ENCODE results near the gene HOXD12. TPM values are rescaled to one million over a fixed set of nuclear protein-coding genes. Genes with fewer than 3 reads are reported as not detected.

Gene HOXD12
- total RNA-seq, 2 donors from 2014 or later, result 0.36 TPM; not detected in 1

DNA sequence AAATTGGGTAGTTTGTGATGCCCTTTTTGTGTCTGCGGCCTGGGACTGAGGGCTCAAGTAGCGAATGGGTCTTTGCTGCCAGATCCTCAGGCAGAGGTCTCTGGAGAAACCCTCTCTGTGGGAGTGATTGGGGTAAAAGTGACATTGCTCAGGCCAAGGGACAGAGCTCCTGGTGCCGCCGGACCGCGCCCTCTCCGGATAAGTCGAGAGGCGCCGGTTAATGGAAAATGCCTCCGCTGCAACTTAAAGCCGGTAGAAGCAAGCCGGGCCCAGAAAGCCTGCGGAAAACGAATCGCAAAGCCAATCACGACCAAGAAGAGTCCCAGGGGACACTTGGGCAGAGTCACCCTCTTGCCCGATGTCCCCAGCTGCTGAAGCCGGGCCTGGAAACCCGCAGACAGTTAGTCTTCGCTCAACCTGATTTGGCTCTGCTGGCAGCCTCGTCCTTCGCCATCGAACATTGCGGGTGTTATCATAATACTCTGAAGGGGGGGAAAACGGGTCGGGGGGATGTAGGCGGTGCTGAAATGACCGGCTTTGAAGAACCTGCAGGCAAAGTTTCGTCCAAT is 352 bp upstream of the HOXD12 start:
- DNase-seq (ENCODE audit: low spot score), result no peak
- no peak overlapping the region for H3K4me3 ChIP-seq
- H3K27me3 ChIP-seq (replicated peaks; ENCODE audit: insufficient read depth), result peaks cover 21% of the 10 kb centered on the region
- peak overlapping the region in 1 of 2 donors; percentile 86 for H3K27ac ChIP-seq
- WGBS, result 53% methylated on average over 30 of the region's 30 CpGs
- TF ChIP-seq, protein P1, sequence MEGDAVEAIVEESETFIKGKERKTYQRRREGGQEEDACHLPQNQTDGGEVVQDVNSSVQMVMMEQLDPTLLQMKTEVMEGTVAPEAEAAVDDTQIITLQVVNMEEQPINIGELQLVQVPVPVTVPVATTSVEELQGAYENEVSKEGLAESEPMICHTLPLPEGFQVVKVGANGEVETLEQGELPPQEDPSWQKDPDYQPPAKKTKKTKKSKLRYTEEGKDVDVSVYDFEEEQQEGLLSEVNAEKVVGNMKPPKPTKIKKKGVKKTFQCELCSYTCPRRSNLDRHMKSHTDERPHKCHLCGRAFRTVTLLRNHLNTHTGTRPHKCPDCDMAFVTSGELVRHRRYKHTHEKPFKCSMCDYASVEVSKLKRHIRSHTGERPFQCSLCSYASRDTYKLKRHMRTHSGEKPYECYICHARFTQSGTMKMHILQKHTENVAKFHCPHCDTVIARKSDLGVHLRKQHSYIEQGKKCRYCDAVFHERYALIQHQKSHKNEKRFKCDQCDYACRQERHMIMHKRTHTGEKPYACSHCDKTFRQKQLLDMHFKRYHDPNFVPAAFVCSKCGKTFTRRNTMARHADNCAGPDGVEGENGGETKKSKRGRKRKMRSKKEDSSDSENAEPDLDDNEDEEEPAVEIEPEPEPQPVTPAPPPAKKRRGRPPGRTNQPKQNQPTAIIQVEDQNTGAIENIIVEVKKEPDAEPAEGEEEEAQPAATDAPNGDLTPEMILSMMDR (IDR thresholded peaks at IDR 0.05), result no peak
- TF ChIP-seq POLR2AphosphoS5 (IDR thresholded peaks at IDR 0.05), result no peak
- no peak for TF ChIP-seq POLR2A (IDR thresholded peaks at IDR 0.05)
- intact Hi-C loops (cut with DNase I), result no loop called here
- H3K4me1 ChIP-seq (replicated peaks), result no peaks in the 10 kb centered on the region
- H3K9me3 ChIP-seq, result no peaks in the 10 kb centered on the region
- no peaks in the 10 kb centered on the region for H3K36me3 ChIP-seq

DNA sequence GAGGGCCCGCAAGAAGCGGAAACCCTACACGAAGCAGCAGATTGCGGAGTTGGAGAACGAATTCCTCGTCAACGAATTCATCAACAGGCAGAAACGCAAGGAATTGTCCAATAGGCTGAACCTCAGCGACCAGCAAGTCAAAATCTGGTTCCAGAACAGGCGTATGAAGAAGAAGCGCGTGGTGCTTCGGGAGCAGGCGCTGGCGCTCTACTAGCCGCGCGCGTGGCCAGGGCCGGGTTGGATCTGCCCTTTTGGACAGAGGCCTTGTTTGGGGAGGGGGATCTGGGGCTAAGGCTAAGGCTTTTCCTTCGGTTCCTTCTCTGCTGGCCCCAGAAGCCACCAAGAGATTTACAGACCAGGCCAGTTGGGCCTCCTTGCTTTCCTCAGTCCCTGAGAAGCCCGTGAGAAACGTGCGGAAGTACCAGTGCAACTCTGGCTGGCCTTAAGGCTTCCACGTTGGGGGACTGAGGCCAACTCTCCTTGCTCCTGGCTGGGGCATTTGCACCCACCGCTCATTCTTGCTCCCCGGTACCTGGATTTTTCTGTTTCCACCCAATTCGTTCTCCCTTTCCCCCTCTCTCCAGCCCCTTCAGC is 1.0 kb downstream of the HOXD12 start:
- Histone ChIP-seq H3K4me1 (replicated peaks) (no peaks in the 10 kb centered on the region), H3K9me3 (no peaks in the 10 kb centered on the region), H3K36me3 (no peaks in the 10 kb centered on the region), H3K4me3 (no peak overlapping the region), H3K27ac (no peak overlapping the region), H3K27me3 (replicated peaks; ENCODE audit: insufficient read depth) (peaks cover 26% of the 10 kb centered on the region)
- 61% methylated on average over 28 of the region's 28 CpGs for WGBS
- no peak for DNase-seq (ENCODE audit: low spot score)
- intact Hi-C loops (cut with DNase I), result no loop called here
- TF ChIP-seq POLR2A (IDR thresholded peaks at IDR 0.05) (no peak), POLR2AphosphoS5 (IDR thresholded peaks at IDR 0.05) (no peak)
- TF ChIP-seq, protein P1 (IDR thresholded peaks at IDR 0.05), result no peak

DNA sequence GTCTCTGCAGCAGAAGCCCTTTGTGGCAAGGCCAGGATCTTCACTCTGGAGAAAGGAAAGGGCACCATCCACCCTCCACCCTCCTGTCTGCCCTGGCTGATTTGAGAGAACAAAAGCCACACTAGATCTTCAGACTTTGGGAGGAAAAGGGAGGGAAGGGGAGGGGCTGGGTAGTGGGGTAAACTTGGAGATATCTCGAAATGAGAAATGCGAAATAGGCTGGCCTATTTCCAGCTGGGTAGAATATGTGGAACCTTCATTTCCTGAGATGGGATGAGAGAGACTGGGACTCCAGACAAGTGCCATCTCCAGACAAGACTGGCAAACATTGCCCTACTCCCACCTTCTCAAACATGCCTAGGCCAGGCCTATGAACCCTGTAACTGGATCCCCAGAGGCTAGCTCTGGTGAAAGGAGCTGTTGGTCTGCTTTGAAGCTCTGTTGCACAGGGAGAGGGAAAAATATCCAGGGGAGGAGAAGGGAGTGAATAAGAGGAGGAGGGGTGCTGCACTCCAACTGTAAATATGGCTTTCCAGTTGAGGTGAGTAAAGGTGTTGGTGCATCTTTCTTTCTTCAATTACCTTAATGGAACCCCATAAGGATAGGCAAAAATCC is 1.7 kb downstream of the HOXD12 start:
- TF ChIP-seq POLR2AphosphoS5 (IDR thresholded peaks at IDR 0.05) (no peak), POLR2A (IDR thresholded peaks at IDR 0.05) (no peak)
- TF ChIP-seq, protein P1 (IDR thresholded peaks at IDR 0.05), result no peak
- H3K4me1 ChIP-seq (replicated peaks), result no peaks in the 10 kb centered on the region

DNA sequence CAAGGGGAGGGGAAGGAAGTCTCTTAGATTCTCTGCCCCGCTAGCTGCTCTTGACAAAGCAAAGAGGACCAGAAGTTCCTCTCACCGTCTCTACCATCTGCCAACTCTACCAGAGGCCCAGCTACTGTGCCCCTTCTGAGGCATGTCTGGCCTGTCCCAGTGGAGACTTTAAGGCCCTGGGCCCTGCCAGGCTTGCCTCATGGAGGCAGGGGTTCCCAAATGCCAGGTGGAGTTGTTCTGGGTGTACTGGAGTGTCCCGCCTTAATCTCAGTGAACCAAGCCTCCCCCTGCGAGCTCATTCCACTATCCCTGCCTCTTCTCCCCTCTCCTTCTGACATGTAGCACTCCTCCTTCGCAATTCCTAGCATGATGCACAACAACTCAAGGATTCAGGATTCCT is 2.2 kb downstream of the HOXD12 start:
- 76% methylated on average over 5 of the region's 5 CpGs for WGBS
- DNase-seq (ENCODE audit: low spot score), result no peak
- no peaks in the 10 kb centered on the region for H3K4me1 ChIP-seq (replicated peaks)
- intact Hi-C loops (cut with DNase I), result no loop called here
- no peaks in the 10 kb centered on the region for H3K9me3 ChIP-seq
- H3K27ac ChIP-seq, result no peak overlapping the region
- no peak overlapping the region for H3K4me3 ChIP-seq
- H3K27me3 ChIP-seq (replicated peaks; ENCODE audit: insufficient read depth), result peaks cover 28% of the 10 kb centered on the region
- H3K36me3 ChIP-seq, result no peaks in the 10 kb centered on the region
- no peak for TF ChIP-seq POLR2AphosphoS5 (IDR thresholded peaks at IDR 0.05)
- no peak for TF ChIP-seq POLR2A (IDR thresholded peaks at IDR 0.05)

More for the DNA sequence above, 1.7 kb downstream of the HOXD12 start:
- intact Hi-C loops (cut with DNase I), result no loop called here
- Histone ChIP-seq H3K9me3 (no peaks in the 10 kb centered on the region), H3K36me3 (no peaks in the 10 kb centered on the region), H3K4me3 (no peak overlapping the region), H3K27me3 (replicated peaks; ENCODE audit: insufficient read depth) (peaks cover 25% of the 10 kb centered on the region), H3K27ac (no peak overlapping the region)
- DNase-seq (ENCODE audit: low spot score), result no peak
- 28% methylated on average over 2 of the region's 2 CpGs for WGBS

DNA sequence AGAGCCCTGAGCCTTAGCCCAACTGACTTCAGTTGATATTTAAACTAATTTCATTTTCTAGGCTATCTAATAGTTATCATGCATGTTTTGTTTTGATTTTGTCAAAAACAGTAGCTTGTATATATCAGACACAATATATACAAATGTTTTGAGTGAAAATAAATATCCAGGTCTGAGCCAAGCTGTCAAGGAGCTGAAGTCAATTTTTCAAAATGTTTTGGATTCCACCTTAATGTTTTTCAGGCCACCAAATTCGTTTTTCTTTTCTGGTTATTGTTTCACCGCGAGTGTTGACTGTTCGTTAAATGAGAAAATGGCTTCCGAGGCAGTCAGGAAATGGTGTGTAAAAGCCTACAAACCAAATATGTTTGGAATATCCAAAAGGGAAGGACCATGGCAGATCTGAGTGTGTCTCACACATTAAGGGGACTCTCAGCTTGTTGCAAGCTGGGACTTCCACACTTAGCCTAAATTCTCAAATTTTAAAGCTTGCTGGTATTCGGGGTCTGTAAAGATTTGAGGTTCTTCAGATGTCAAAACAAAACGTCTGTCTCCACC is 2.8 kb downstream of the HOXD12 start:
- WGBS, result 58% methylated on average over 7 of the region's 7 CpGs
- intact Hi-C loops (cut with DNase I), result no loop called here
- Histone ChIP-seq H3K36me3 (no peaks in the 10 kb centered on the region), H3K27ac (peak overlapping the region in 1 of 2 donors; percentile 89), H3K27me3 (replicated peaks; ENCODE audit: insufficient read depth) (peaks cover 28% of the 10 kb centered on the region), H3K9me3 (no peaks in the 10 kb centered on the region), H3K4me3 (no peak overlapping the region), H3K4me1 (replicated peaks) (no peaks in the 10 kb centered on the region)
- DNase-seq (ENCODE audit: low spot score), result no peak
- TF ChIP-seq, protein P1 (IDR thresholded peaks at IDR 0.05), result no peak

All from prostate gland (tissue), 2 donors.